ENCODE measurements around the gene LINGO1.

Gene LINGO1

GRCh38 chr15:77626002-77626401 lies 6.7 kb downstream of the LINGO1 start:
- Histone ChIP-seq H3K36me3 (ENCODE audit: control insufficient read depth, insufficient read depth, low read length) (no peaks in the 10 kb centered on the region), H3K27me3 (replicated peaks; ENCODE audit: control insufficient read depth, insufficient read depth, low read length, poor library complexity, severe bottlenecking) (peaks cover 3% of the 10 kb centered on the region), H3K4me1 (ENCODE audit: control insufficient read depth, insufficient read depth, low read length, poor library complexity, severe bottlenecking) (no peaks in the 10 kb centered on the region), H3K9me3 (ENCODE audit: control insufficient read depth, low read length) (no peaks in the 10 kb centered on the region), H3K27ac (ENCODE audit: insufficient read depth, low read length, poor library complexity, severe bottlenecking) (no peak overlapping the region), H3K4me3 (ENCODE audit: insufficient read depth, low read depth, low read length, poor library complexity, severe bottlenecking) (no peak overlapping the region)
- DNase-seq: no peak

DNA sequence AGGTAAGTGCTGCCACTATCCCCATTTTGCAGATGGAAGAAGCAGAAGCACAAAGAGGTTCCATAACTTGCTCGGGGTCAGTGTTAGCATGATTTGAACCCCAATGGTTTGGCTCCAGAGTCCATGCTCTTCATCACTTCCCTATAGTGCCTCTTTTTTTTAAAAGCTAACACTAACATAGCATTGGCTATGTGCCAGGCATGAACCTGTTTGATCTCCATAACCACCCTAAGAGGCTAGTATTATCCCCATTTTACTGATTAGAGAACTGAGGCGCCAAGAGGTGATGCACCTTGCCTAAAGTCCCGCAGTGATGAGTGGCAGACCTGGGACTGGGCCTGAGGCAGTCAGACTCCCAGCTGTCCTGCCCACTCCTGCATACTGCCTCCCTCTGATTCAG lies 7.3 kb downstream of the LINGO1 start:
- H3K4me1 ChIP-seq (ENCODE audit: control insufficient read depth, insufficient read depth, low read length, poor library complexity, severe bottlenecking): no peaks in the 10 kb centered on the region
- no peaks in the 10 kb centered on the region for H3K36me3 ChIP-seq (ENCODE audit: control insufficient read depth, insufficient read depth, low read length)
- H3K27ac ChIP-seq (ENCODE audit: insufficient read depth, low read length, poor library complexity, severe bottlenecking): no peak overlapping the region
- H3K9me3 ChIP-seq (ENCODE audit: control insufficient read depth, low read length): no peaks in the 10 kb centered on the region
- no peak for DNase-seq
- H3K4me3 ChIP-seq (ENCODE audit: insufficient read depth, low read depth, low read length, poor library complexity, severe bottlenecking): no peak overlapping the region
- H3K27me3 ChIP-seq (replicated peaks; ENCODE audit: control insufficient read depth, insufficient read depth, low read length, poor library complexity, severe bottlenecking): peaks cover 3% of the 10 kb centered on the region

DNA sequence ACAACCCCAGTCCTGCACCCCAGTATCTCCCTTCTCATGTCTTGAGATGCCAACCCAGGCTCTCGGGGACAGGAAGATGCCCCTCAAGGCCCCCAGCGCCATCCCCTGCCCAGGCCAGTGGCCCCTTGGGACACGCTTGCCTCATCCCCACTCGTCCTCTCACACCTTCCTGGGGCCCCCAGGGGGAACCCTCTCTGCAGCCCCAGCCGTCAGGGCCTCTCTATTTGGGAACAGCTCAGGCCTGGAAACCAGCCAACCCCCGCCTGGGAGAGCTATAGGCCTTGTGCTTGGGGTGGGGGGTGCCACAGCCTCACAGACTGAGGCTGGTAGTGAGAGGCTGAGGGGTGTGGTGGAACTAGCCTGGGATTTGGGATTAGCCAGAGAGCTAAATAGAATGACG lies 7.8 kb downstream of the LINGO1 start:
- Histone ChIP-seq H3K27ac (ENCODE audit: insufficient read depth, low read length, poor library complexity, severe bottlenecking) (no peak overlapping the region), H3K27me3 (replicated peaks; ENCODE audit: control insufficient read depth, insufficient read depth, low read length, poor library complexity, severe bottlenecking) (peaks cover 3% of the 10 kb centered on the region), H3K4me3 (ENCODE audit: insufficient read depth, low read depth, low read length, poor library complexity, severe bottlenecking) (no peak overlapping the region), H3K36me3 (ENCODE audit: control insufficient read depth, insufficient read depth, low read length) (no peaks in the 10 kb centered on the region), H3K9me3 (ENCODE audit: control insufficient read depth, low read length) (no peaks in the 10 kb centered on the region), H3K4me1 (ENCODE audit: control insufficient read depth, insufficient read depth, low read length, poor library complexity, severe bottlenecking) (no peaks in the 10 kb centered on the region)
- no peak for DNase-seq

GRCh38 chr15:77623755-77624524 lies 8.8 kb downstream of the LINGO1 start:
- Histone ChIP-seq H3K36me3 (ENCODE audit: control insufficient read depth, insufficient read depth, low read length) (no peaks in the 10 kb centered on the region), H3K27ac (ENCODE audit: insufficient read depth, low read length, poor library complexity, severe bottlenecking) (no peak overlapping the region), H3K4me1 (ENCODE audit: control insufficient read depth, insufficient read depth, low read length, poor library complexity, severe bottlenecking) (no peaks in the 10 kb centered on the region), H3K4me3 (ENCODE audit: insufficient read depth, low read depth, low read length, poor library complexity, severe bottlenecking) (no peak overlapping the region), H3K9me3 (ENCODE audit: control insufficient read depth, low read length) (no peaks in the 10 kb centered on the region), H3K27me3 (replicated peaks; ENCODE audit: control insufficient read depth, insufficient read depth, low read length, poor library complexity, severe bottlenecking) (no peaks in the 10 kb centered on the region)
- no peak for DNase-seq

- Histone ChIP-seq H3K4me1 (ENCODE audit: control insufficient read depth, insufficient read depth, low read length, poor library complexity, severe bottlenecking) (no peaks in the 10 kb centered on the region), H3K4me3 (ENCODE audit: insufficient read depth, low read depth, low read length, poor library complexity, severe bottlenecking) (no peak overlapping the region), H3K36me3 (ENCODE audit: control insufficient read depth, insufficient read depth, low read length) (no peaks in the 10 kb centered on the region), H3K9me3 (ENCODE audit: control insufficient read depth, low read length) (no peaks in the 10 kb centered on the region), H3K27ac (ENCODE audit: insufficient read depth, low read length, poor library complexity, severe bottlenecking) (no peak overlapping the region), H3K27me3 (replicated peaks; ENCODE audit: control insufficient read depth, insufficient read depth, low read length, poor library complexity, severe bottlenecking) (no peaks in the 10 kb centered on the region)
- no peak for DNase-seq
These were observed 9.6 kb downstream of the LINGO1 start for GRCh38 chr15:77622934-77623754.

- Histone ChIP-seq H3K9me3 (ENCODE audit: control insufficient read depth, low read length) (no peaks in the 10 kb centered on the region), H3K27me3 (replicated peaks; ENCODE audit: control insufficient read depth, insufficient read depth, low read length, poor library complexity, severe bottlenecking) (no peaks in the 10 kb centered on the region)
These were observed 10.3 kb downstream of the LINGO1 start for GRCh38 chr15:77622209-77622933.

DNA sequence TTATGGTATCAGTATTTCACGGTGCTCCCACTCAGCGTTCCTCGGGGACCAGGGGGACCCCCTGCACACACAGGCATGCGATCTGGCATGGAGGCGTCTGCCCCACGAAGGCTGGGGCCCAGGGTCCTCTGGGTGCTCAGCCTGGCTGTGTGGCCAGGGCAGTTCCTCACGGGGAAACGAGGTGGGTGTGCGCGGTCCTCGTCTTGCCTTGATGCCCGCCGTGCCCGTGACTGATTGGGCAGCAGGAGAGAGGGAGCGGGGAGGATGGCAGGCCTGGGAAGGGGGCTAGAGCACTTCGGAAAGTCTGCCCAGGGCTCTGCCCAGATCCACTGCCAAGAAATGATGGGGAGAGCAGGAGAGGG lies 10.9 kb downstream of the LINGO1 start:
- no peaks in the 10 kb centered on the region for H3K27me3 ChIP-seq (replicated peaks; ENCODE audit: control insufficient read depth, insufficient read depth, low read length, poor library complexity, severe bottlenecking)
- H3K36me3 ChIP-seq (ENCODE audit: control insufficient read depth, insufficient read depth, low read length): no peaks in the 10 kb centered on the region
- no peak overlapping the region for H3K27ac ChIP-seq (ENCODE audit: insufficient read depth, low read length, poor library complexity, severe bottlenecking)
- no peaks in the 10 kb centered on the region for H3K9me3 ChIP-seq (ENCODE audit: control insufficient read depth, low read length)
- no peak for DNase-seq
- H3K4me1 ChIP-seq (ENCODE audit: control insufficient read depth, insufficient read depth, low read length, poor library complexity, severe bottlenecking): no peaks in the 10 kb centered on the region
- H3K4me3 ChIP-seq (ENCODE audit: insufficient read depth, low read depth, low read length, poor library complexity, severe bottlenecking): no peak overlapping the region

More at GRCh38 chr15:77622209-77622933, 10.3 kb downstream of the LINGO1 start:
- no peak overlapping the region for H3K27ac ChIP-seq (ENCODE audit: insufficient read depth, low read length, poor library complexity, severe bottlenecking)
- no peaks in the 10 kb centered on the region for H3K4me1 ChIP-seq (ENCODE audit: control insufficient read depth, insufficient read depth, low read length, poor library complexity, severe bottlenecking)
- H3K36me3 ChIP-seq (ENCODE audit: control insufficient read depth, insufficient read depth, low read length): no peaks in the 10 kb centered on the region
- H3K4me3 ChIP-seq (ENCODE audit: insufficient read depth, low read depth, low read length, poor library complexity, severe bottlenecking): no peak overlapping the region
- no peak for DNase-seq

- no peak for DNase-seq
- Histone ChIP-seq H3K27me3 (replicated peaks; ENCODE audit: control insufficient read depth, insufficient read depth, low read length, poor library complexity, severe bottlenecking) (no peaks in the 10 kb centered on the region), H3K4me3 (ENCODE audit: insufficient read depth, low read depth, low read length, poor library complexity, severe bottlenecking) (no peak overlapping the region), H3K27ac (ENCODE audit: insufficient read depth, low read length, poor library complexity, severe bottlenecking) (no peak overlapping the region), H3K4me1 (ENCODE audit: control insufficient read depth, insufficient read depth, low read length, poor library complexity, severe bottlenecking) (no peaks in the 10 kb centered on the region), H3K36me3 (ENCODE audit: control insufficient read depth, insufficient read depth, low read length) (no peaks in the 10 kb centered on the region), H3K9me3 (ENCODE audit: control insufficient read depth, low read length) (no peaks in the 10 kb centered on the region)
These were observed 11.6 kb downstream of the LINGO1 start for GRCh38 chr15:77620960-77621647.

- Histone ChIP-seq H3K27ac (ENCODE audit: insufficient read depth, low read length, poor library complexity, severe bottlenecking) (no peak overlapping the region), H3K4me1 (ENCODE audit: control insufficient read depth, insufficient read depth, low read length, poor library complexity, severe bottlenecking) (no peaks in the 10 kb centered on the region), H3K9me3 (ENCODE audit: control insufficient read depth, low read length) (no peaks in the 10 kb centered on the region), H3K27me3 (replicated peaks; ENCODE audit: control insufficient read depth, insufficient read depth, low read length, poor library complexity, severe bottlenecking) (no peaks in the 10 kb centered on the region), H3K4me3 (ENCODE audit: insufficient read depth, low read depth, low read length, poor library complexity, severe bottlenecking) (no peak overlapping the region), H3K36me3 (ENCODE audit: control insufficient read depth, insufficient read depth, low read length) (no peaks in the 10 kb centered on the region)
- no peak for DNase-seq
These were observed 12.4 kb downstream of the LINGO1 start for GRCh38 chr15:77620297-77620696.

Data from effector memory CD4-positive, alpha-beta T cell (primary cell).